GM18951 (cell line): ENCODE results near the gene HTR3A.

Source experiments
- POLR2A ChIP-seq: IDR thresholded peaks from 4 replicates; pipeline ENCODE4 v1.6.1; 2011; ENCODE audit warnings: mild to moderate bottlenecking; ENCODE audit not compliant: insufficient read length, insufficient read depth; ENCODE audit errors: extremely low read depth
- in situ Hi-C: fragments of 300-500 bp; cut with MboI; formaldehyde crosslinking; loops from one replicate; pipeline ENCODE4 v1.12.0; 2022; ENCODE audit warnings: low sequenced_read_pairs, mixed read lengths, inconsistent platforms; ENCODE audit not compliant: unreplicated experiment

HTR3A gene

DNA sequence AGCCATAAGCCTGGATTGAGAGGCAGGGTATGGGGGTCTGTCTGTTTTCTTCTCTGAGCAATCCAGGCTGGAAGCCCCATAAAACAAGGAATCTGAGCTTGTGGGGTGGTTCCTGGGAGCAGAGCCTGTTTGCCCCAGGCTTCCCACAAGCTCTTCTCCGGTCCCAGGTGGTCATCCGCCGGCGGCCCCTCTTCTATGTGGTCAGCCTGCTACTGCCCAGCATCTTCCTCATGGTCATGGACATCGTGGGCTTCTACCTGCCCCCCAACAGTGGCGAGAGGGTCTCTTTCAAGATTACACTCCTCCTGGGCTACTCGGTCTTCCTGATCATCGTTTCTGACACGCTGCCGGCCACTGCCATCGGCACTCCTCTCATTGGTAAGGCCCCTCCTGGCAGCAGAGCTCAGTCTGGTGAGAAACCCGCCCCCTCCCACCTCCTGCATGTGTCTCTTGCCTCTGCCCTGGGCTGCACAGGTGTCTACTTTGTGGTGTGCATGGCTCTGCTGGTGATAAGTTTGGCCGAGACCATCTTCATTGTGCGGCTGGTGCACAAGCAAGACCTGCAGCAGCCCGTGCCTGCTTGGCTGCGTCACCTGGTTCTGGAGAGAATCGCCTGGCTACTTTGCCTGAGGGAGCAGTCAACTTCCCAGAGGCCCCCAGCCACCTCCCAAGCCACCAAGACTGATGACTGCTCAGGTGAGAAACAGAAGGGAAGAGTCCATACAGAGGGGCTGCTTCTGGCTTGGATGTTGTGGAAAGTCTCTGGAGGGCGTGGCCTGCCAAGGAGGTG is 11.6 kb downstream of the HTR3A start:
- TF ChIP-seq POLR2A, result no peak
- in situ Hi-C loops, result no loop called here

- TF ChIP-seq POLR2A, result no peak
- in situ Hi-C loops, result no loop called here
Measured at GRCh38 chr11:113989381-113989780, 14.5 kb downstream of the HTR3A start.

- in situ Hi-C loops, result loop anchor here (10.0 kb wide), 1 partner anchor 265 kb away; no protein-coding TSS in a partner anchor
- TF ChIP-seq POLR2A, result no peak
Measured at GRCh38 chr11:113989916-113990315, 15.0 kb downstream of the HTR3A start.

DNA sequence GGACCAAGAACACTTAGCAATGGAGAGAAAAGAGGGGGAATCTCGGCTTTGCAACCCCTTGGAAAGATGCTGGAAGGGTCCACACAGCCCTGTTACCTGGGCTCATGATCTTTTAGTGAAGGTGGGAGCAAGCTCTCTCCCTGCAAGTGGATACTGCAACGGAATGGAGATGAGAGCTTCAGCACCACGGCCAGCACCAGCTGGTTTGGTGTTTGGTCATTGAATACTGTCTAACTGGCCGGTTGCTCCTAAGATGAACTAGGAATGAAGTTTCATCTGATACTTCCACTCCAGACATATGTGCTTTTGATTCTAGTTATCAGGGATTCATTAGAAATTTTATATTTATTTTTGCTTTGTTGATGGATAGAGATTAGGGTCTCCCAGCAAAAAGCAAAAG is 16.3 kb downstream of the HTR3A start:
- in situ Hi-C loops, result loop anchor here (10.0 kb wide), 1 partner anchor 264 kb away; no protein-coding TSS in a partner anchor
- TF ChIP-seq POLR2A, result no peak

DNA sequence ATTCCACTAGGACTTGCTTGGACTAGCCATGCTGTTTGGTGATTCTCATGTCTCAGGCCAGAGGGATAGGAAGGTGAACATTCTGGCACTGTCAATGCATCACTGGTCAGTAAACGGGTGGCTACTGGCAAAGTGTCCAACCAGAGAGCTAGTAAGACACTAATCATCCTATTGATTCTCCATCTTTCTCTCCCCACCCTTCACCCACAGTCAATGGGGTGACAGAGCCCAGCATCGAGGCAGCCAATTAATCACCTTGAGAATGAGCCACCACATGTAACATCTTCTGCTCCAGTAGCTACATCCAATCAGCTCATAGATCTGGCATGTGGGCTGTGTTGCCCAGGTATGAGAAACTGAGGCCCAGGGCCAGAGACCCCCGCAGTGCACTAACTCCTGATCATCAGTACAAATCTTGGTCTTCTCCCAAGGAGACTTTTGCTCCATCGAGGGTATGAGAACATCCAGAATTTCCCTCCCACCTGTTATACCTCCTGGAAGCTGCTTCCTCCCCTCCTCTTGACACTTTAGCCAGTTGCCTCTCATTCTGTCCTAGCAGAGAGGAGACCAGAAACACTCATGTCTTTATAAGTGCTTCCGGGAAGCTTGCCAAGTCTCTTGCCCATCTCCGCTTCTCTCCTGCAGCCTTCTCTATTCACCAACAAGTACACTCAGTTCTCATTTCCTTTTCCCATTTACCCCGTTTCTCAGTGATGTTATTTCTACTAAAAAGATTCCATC is 17.0 kb downstream of the HTR3A start:
- no peak for TF ChIP-seq POLR2A

DNA sequence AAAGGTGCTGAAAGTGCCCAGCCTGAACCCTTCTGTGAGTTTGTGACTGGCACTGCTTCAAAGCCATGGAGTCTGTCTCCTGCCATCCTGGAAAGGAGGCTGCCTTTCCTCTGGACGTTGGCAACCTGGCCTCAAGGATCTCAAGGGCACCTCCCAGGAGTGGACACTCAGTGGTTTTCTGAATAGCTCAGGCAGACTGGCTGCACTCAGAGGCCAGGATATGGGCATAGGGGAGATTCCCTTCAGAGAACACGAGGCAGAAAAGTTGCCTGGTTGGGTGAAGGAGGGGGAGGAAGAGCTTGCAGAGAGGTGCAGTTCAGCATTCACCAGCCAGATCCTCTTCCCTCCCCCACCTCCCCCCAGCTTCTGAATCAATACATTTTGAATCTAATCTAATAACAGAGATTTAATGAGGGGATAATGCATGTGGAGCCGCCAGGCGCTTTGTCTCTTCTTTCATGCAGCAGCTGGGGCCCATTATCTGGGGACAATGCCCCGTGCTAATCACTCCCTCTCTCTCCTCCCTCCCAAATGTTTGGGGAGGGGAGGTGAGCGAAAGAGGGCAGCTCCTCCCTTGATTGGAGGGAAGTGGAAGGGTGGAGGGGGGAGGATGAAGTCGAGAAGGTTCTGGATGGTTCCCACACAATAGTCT is 17.7 kb downstream of the HTR3A start:
- TF ChIP-seq POLR2A, result no peak
- in situ Hi-C loops, result loop anchor here (10.0 kb wide), 1 partner anchor 262 kb away; no protein-coding TSS in a partner anchor

More for the DNA sequence above, 17.0 kb downstream of the HTR3A start:
- in situ Hi-C loops, result loop anchor here (10.0 kb wide), 1 partner anchor 263 kb away; no protein-coding TSS in a partner anchor

GRCh38 chr11:113994077-113994954 is 19.4 kb downstream of the HTR3A start:
- in situ Hi-C loops, result loop anchor here (10.0 kb wide), 1 partner anchor 260 kb away; no protein-coding TSS in a partner anchor
- TF ChIP-seq POLR2A, result no peak

DNA sequence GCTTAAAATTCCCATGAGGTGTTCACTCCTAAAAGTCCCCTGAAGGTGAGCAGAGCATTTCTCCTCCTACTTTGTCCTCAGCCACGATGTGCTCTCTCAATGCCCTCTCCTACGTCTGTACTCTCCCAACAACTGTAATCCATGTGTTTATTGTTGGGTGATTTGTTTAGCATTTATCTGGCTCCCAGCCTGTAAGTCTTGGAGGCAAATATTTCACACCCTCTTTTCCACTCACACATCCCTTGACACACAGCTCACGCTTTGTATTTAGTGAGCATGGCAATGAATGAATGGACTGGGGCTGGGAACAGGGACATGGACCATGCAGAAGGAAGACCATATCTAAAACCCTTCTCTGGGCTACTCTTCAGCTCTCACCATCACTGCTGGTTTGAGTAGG is 22.6 kb downstream of the HTR3A start:
- in situ Hi-C loops, result loop anchor here (10.0 kb wide), 1 partner anchor 257 kb away; no protein-coding TSS in a partner anchor
- TF ChIP-seq POLR2A, result no peak

- in situ Hi-C loops, result loop anchor here (10.0 kb wide), 1 partner anchor 256 kb away; no protein-coding TSS in a partner anchor
- TF ChIP-seq POLR2A, result no peak
Measured at GRCh38 chr11:113998574-113998973, 23.7 kb downstream of the HTR3A start.

DNA sequence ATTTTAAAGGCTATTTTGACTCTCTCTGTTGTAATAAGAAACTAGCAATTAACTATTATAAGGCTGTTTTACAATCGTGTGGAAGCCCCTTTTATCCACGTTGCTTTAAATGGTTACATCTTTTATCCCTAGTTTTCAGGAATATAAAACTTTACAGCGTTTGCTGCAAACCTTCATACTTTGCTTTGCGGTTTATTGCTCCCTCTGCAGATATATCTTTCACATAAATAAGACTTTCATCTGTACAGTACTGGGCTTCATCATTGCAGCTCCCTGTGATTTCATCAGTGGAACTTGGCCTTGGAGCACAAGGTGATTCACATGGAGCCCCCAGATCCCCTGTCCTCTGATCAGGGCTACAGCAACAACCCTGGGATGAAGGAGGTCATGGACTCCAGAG is 25.6 kb downstream of the HTR3A start:
- no peak for TF ChIP-seq POLR2A
- in situ Hi-C loops, result no loop called here

DNA sequence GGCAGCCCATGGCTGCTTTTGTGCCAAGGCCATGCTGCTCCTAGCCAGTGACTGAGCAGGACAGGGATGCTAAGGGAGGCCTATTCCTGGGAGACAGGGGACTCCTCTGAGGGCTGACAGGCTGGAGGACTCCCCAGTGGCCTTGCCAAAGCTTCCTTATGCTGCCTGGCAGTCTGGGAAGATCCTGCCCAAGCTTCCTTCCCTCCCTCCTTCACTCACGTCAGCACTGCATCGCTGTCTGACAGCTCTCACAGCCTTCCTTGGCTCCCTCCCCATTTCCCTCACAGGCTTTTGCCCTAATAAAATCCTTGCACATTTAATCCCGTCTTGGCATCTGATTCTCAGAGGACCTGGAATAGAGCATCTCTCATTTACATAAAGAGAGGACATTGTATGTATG is 26.5 kb downstream of the HTR3A start:
- in situ Hi-C loops, result no loop called here
- no peak for TF ChIP-seq POLR2A

DNA sequence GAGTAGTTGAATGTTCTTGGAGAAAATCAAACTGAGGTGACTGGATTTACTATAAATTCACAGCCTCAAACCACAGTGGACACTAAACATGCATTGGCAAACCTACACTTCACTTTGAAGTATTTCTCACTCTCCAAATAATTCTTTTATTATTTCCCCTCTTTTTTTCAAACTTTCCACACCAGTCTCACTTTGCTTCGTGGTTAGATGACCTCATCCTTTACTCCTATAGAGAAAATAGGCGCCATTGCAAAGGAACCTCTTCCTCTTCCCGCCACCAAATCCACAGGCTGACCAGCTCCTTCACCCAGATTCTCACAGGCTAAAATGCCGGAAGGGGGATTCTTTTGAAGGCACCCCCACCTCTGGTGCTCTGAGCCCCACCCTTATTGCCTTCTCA is 33.4 kb downstream of the HTR3A start:
- in situ Hi-C loops, result no loop called here
- TF ChIP-seq POLR2A, result no peak
